HFF-Myc (cell line): Measurements from ENCODE around the gene MAST4.

Source experiments
- DNase-seq: peaks from one replicate; pipeline ENCODE4 v3.0.0-alpha.2; 2011; ENCODE audit warnings: low read depth; ENCODE audit errors: extremely low read depth
- H3K4me3 ChIP-seq: replicated peaks from 2 replicates; pipeline ENCODE4 v1.5.1; 2011; ENCODE audit warnings: low read depth, mild to moderate bottlenecking, control low read depth, low read length
- TF ChIP-seq, protein P1 (sequence below): IDR thresholded peaks from 2 replicates; pipeline ENCODE4 v1.5.1; 2012; ENCODE audit warnings: mild to moderate bottlenecking, low read depth, low read length, control low read depth; ENCODE audit errors: missing control alignments

The MAST4 gene

DNA sequence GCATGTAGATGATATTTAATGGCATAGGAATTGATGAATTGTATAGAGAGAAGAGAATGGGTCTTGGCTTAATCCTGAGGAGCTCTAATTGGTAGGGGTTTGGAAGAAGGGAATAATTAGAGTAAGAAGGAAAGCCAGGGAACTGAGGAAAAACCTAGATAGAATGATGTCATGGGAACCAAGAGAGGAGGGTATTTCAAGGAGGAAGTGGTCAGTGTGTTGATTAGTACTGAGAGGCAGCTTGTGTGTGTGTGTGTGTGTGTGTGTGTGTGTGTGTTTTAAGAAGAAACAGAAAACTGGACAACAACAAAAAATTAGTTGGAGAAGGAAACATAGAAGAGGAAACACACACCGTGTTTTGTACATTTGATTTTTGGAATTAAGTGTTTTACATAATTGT is 42.8 kb downstream of the MAST4 start:
- TF ChIP-seq, protein P1, sequence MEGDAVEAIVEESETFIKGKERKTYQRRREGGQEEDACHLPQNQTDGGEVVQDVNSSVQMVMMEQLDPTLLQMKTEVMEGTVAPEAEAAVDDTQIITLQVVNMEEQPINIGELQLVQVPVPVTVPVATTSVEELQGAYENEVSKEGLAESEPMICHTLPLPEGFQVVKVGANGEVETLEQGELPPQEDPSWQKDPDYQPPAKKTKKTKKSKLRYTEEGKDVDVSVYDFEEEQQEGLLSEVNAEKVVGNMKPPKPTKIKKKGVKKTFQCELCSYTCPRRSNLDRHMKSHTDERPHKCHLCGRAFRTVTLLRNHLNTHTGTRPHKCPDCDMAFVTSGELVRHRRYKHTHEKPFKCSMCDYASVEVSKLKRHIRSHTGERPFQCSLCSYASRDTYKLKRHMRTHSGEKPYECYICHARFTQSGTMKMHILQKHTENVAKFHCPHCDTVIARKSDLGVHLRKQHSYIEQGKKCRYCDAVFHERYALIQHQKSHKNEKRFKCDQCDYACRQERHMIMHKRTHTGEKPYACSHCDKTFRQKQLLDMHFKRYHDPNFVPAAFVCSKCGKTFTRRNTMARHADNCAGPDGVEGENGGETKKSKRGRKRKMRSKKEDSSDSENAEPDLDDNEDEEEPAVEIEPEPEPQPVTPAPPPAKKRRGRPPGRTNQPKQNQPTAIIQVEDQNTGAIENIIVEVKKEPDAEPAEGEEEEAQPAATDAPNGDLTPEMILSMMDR, result no peak
- no peak overlapping the region for H3K4me3 ChIP-seq
- no peak for DNase-seq

DNA sequence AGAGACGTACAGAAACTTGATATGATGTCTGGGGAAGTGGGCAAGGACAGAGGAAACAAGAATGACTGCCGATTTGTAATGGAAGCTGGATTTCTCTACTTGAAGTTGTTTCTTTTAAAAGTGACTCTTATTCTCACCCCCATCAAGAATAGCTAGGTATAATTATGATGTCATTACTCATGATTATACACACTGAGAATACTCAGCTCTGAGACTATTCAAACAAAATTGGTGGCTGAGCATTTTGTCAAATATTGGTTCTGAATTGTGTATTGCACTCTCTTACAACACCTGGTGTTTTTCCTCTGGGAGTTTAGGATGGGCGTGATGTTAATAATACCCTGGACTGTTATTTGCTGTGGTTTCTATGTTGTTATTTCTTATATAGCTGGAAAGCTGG is 46.3 kb downstream of the MAST4 start:
- H3K4me3 ChIP-seq, result no peak overlapping the region
- TF ChIP-seq, protein P1, result no peak
- DNase-seq, result no peak

DNA sequence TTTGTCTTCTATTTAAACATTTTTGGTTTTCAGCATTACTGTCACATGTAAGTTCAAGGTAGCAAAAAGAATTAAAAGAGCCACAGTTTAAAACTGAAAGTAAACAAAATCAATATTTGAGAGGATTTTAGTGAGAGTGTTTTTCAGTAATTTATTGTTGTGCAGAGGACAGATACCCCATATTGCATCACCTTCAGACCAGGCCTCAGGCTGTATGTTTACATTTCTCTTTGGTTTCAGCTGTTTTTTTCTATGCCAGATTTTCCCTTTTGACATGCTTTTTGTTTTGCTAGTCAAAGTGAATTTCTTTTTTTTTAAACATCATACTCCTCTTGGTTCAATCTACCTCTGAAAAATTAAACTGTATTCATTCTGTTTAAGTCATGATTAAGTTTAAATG is 47.2 kb downstream of the MAST4 start:
- TF ChIP-seq, protein P1, result no peak
- no peak overlapping the region for H3K4me3 ChIP-seq
- no peak for DNase-seq

DNA sequence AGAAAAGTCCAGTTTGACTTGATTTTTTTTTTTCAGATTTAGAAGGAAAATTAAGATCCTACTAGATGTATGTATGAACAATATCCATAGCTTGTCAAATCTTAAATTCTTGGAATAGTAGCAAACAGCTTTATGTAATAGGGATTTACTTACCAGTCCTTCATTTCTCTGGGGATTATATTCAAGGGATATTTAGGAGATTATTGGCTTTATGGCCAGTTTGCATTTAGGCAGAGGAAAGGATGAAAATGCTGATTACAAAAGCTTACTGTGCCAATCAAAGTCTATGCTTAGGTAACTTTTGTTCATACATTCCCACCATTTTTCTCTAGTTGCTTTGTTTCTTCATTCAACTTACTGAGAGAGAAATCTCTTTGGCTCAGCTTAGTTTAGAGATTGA is 47.9 kb downstream of the MAST4 start:
- TF ChIP-seq, protein P1, result no peak
- no peak for DNase-seq

DNA sequence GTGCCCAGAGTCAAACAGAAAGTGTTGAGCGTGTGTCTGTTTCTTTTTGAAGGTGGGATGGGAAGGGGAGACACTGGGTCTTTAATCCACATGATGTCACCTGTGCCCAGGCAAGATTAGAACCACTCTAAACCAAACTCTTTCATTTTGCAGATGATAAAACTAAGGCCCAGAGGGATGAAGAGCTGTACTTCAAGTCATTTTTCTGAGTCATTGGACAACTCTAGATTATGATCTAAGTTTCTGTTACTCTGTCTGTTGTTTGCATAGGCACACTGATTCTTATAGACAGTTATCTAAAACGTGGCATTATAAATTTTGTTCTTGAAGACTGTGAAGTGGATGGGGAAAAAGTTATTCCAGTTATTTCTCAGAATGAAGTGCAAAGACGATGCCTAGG is 48.8 kb downstream of the MAST4 start:
- H3K4me3 ChIP-seq, result no peak overlapping the region
- TF ChIP-seq, protein P1, result no peak
- DNase-seq, result no peak

More for the DNA sequence above, 47.9 kb downstream of the MAST4 start:
- no peak overlapping the region for H3K4me3 ChIP-seq

DNA sequence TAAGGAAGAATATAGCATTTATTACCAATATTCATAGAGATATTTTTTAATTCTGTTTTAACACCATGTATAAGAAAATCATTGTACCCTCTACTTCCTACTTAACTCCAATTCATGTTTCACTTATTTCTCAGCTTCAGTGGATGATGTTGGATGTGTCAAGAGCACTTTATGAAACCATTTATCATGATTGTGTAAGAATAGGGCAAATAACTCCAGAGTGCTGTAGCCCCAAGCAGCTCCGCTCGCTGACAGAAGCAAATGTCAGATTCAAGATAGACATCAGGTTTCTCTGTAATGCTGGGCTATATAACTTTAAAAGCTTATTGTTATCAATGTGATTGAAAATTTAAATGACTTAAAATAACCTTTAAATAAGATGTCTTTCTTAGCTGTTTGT is 50.4 kb downstream of the MAST4 start:
- DNase-seq, result no peak
- TF ChIP-seq, protein P1, result no peak
- H3K4me3 ChIP-seq, result no peak overlapping the region

DNA sequence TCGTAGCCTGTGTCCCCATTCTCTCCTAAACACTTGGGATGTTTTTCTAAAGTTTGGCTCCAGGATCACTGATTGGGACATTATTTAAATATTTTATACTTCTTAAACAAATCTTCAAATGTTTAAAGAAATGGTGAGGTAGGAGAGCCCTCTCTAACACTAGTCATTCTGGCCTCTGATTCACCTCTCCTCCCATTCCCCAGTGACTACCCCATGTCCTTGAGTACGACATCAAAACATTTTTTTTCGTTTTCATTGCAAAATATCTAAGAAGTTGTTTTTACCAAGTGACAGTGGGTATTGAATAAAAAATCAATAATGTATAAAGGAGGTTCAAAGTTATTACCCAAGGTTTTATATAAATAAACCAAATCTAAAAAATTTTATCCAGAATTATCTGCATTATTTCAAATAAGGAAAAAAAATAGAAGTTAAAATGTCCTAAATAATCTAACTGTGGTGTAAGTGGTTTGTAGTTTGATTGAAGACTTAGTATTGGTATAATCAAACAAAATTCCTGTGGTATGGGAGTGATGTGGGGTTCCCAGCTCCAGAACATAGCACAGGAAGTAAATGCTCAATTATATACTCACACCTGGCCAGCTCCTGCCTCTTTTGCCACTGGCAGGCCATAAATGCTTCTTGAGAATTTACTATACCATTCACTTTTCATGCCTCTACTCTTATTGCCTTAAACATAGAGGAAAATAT is 51.1 kb downstream of the MAST4 start:
- TF ChIP-seq, protein P1, result no peak
- H3K4me3 ChIP-seq, result no peak overlapping the region
- DNase-seq, result no peak
